ENCODE measurements around the gene BBLN. TPM values are rescaled to one million over a fixed set of nuclear protein-coding genes. Genes with fewer than 3 reads are reported as not detected.

The BBLN gene
- total RNA-seq, 2 donors from 2014 or later, result 208 to 329 TPM

DNA sequence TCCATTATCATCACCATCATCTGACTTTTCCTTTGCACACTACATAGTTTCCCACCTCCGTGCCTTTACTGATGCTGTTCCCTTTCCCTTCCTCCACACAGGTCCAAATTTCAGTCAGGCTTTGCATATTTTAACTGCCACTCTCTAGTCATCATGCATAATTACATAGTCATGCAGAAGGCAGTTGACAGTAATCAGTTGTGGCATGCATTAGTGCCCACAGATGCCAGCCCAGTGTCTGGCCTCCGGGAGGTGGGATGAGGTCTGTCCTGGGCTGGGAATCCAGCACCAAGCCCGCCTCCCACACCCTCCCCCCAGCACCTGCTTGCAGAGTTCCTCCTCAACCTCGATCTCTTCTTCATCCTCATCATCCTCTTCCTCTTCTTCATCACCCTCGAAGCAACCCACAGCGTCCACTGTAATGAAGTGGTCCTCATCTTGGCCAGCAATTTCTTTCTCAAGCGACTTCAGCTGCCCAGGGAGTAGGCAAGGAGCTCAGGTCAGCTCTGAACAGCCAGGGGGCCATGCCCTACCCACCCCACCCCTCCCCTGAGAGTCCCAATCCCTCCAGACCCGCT lies 8.8 kb downstream of the BBLN start:
- H3K27ac ChIP-seq, result no peak overlapping the region
- TF ChIP-seq, protein P1, sequence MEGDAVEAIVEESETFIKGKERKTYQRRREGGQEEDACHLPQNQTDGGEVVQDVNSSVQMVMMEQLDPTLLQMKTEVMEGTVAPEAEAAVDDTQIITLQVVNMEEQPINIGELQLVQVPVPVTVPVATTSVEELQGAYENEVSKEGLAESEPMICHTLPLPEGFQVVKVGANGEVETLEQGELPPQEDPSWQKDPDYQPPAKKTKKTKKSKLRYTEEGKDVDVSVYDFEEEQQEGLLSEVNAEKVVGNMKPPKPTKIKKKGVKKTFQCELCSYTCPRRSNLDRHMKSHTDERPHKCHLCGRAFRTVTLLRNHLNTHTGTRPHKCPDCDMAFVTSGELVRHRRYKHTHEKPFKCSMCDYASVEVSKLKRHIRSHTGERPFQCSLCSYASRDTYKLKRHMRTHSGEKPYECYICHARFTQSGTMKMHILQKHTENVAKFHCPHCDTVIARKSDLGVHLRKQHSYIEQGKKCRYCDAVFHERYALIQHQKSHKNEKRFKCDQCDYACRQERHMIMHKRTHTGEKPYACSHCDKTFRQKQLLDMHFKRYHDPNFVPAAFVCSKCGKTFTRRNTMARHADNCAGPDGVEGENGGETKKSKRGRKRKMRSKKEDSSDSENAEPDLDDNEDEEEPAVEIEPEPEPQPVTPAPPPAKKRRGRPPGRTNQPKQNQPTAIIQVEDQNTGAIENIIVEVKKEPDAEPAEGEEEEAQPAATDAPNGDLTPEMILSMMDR (IDR thresholded peaks at IDR 0.05), result no peak

DNA sequence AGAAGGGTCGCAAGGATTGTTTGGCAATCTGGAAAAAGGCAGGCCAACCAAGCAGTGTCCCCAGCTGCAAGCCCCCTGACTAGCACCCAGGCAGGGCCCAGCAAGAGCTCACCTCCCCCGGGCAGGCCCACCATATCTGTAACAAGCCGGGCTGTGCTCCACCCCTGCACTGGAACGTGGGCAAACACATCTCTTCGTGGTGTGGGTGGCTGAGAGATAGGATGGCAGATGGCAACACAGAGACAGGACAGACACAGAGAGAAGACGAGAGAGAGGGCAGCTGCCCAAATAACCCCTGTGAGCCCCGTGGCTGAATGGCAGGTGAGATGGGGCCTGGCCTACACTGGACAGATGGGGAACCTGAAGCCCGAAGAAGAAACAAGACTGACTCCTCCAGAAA lies 9.4 kb downstream of the BBLN start:
- no peaks in the 10 kb centered on the region for H3K4me1 ChIP-seq (ENCODE audit: control insufficient read depth in 1 of 2, low read depth in 2 of 2)
- no peaks in the 10 kb centered on the region for H3K9me3 ChIP-seq
- no peak for DNase-seq (ENCODE audit: low spot score)
- no peaks in the 10 kb centered on the region for H3K27me3 ChIP-seq (replicated peaks; ENCODE audit: insufficient read depth)
- H3K4me3 ChIP-seq, result no peak overlapping the region
- peaks cover 40% of the 10 kb centered on the region for H3K36me3 ChIP-seq
- no peak overlapping the region for H3K27ac ChIP-seq
- no peak for ATAC-seq (ENCODE audit: insufficient number of reproducible peaks, low FRiP score, low read depth)
- TF ChIP-seq, protein P1 (IDR thresholded peaks at IDR 0.05), result no peak

More for the DNA sequence above, 8.8 kb downstream of the BBLN start:
- ATAC-seq (ENCODE audit: insufficient number of reproducible peaks, low FRiP score, low read depth) (no peak), DNase-seq (ENCODE audit: low spot score) (no peak)
- peaks cover 47% of the 10 kb centered on the region for H3K36me3 ChIP-seq
- H3K4me3 ChIP-seq, result no peak overlapping the region
- H3K9me3 ChIP-seq, result no peaks in the 10 kb centered on the region
- no peaks in the 10 kb centered on the region for H3K27me3 ChIP-seq (replicated peaks; ENCODE audit: insufficient read depth)
- no peaks in the 10 kb centered on the region for H3K4me1 ChIP-seq (ENCODE audit: control insufficient read depth in 1 of 2, low read depth in 2 of 2)

DNA sequence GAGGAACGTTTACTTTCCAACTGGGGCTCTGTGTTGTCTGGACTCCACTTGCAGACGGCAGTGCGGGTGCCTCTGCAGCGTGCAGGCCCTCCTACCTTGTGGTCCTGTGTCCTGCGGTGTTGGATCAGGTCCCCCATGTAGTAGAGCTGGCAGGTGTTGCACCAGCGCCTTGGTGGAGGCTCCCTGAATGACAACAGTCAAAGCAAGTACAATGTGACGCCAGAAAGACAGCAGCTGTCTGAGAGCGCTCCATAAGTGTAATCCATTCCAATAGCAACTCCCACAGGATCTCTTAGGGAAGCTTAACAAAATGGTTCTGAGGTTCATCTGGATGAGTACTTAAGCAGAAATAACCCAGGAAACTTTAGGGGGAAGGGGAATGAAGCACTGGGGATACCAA lies 9.9 kb downstream of the BBLN start:
- ATAC-seq (ENCODE audit: insufficient number of reproducible peaks, low FRiP score, low read depth), result no peak
- Histone ChIP-seq H3K4me3 (no peak overlapping the region), H3K27me3 (replicated peaks; ENCODE audit: insufficient read depth) (no peaks in the 10 kb centered on the region), H3K4me1 (ENCODE audit: control insufficient read depth in 1 of 2, low read depth in 2 of 2) (no peaks in the 10 kb centered on the region), H3K27ac (no peak overlapping the region), H3K9me3 (no peaks in the 10 kb centered on the region), H3K36me3 (peaks cover 39% of the 10 kb centered on the region)
- no peak for DNase-seq (ENCODE audit: low spot score)
- TF ChIP-seq, protein P1 (IDR thresholded peaks at IDR 0.05), result no peak

DNA sequence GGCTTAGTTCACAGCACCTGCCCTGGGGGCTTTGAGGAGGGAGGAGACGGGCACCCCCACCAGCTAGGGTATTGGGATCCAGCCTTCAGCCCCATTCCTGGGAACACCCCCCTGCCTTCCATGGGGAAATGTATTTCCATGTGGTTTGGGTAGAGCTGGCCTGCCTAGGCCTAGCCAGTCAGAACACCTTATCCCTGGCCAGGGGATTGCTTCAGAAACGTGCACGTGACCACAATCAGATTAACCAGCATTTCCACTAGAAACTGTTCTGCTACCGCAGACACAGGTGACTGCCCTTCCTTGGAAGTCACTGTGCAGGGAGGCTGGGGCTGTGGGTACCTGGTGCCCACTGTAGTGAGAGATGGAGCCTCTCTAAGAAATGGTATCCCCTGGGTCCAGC lies 14.0 kb downstream of the BBLN start:
- Histone ChIP-seq H3K27me3 (replicated peaks; ENCODE audit: insufficient read depth) (no peaks in the 10 kb centered on the region), H3K36me3 (peaks cover 51% of the 10 kb centered on the region), H3K4me1 (ENCODE audit: control insufficient read depth in 1 of 2, low read depth in 2 of 2) (no peaks in the 10 kb centered on the region), H3K27ac (no peak overlapping the region), H3K9me3 (no peaks in the 10 kb centered on the region), H3K4me3 (no peak overlapping the region)
- TF ChIP-seq, protein P1 (IDR thresholded peaks at IDR 0.05), result no peak
- ATAC-seq (ENCODE audit: insufficient number of reproducible peaks, low FRiP score, low read depth), result no peak
- DNase-seq (ENCODE audit: low spot score), result no peak

DNA sequence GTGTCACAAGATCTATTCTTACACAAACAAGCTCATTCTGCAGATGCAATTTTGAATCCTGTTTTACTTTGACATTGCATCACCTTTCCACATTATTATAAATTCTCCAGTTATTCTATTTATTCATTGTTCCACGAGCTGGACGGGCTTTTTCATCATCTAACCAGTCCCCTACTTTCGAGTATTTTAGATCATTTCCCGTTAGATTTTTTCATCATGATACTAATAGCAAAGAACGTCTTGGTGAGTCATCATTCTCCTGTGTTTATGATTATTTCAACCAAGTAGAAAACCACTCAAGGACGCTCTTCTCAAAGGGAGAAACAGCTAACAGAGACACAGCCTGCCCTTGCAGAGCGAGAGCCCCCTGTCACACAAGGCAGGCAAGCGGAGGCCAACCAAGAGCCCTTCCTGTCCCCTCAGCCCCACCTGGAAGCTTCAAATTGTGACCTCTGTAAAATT lies 15.1 kb downstream of the BBLN start:
- TF ChIP-seq, protein P1 (IDR thresholded peaks at IDR 0.05), result no peak
- Histone ChIP-seq H3K4me1 (ENCODE audit: control insufficient read depth in 1 of 2, low read depth in 2 of 2) (no peaks in the 10 kb centered on the region), H3K36me3 (peaks cover 51% of the 10 kb centered on the region), H3K9me3 (no peaks in the 10 kb centered on the region), H3K27me3 (replicated peaks; ENCODE audit: insufficient read depth) (no peaks in the 10 kb centered on the region), H3K4me3 (no peak overlapping the region), H3K27ac (no peak overlapping the region)
- ATAC-seq (ENCODE audit: insufficient number of reproducible peaks, low FRiP score, low read depth) (no peak), DNase-seq (ENCODE audit: low spot score) (no peak)

Data from thoracic aorta (tissue), 2 donors.